ENCODE results near the gene ABCG5.

- TF ChIP-seq, protein P1, sequence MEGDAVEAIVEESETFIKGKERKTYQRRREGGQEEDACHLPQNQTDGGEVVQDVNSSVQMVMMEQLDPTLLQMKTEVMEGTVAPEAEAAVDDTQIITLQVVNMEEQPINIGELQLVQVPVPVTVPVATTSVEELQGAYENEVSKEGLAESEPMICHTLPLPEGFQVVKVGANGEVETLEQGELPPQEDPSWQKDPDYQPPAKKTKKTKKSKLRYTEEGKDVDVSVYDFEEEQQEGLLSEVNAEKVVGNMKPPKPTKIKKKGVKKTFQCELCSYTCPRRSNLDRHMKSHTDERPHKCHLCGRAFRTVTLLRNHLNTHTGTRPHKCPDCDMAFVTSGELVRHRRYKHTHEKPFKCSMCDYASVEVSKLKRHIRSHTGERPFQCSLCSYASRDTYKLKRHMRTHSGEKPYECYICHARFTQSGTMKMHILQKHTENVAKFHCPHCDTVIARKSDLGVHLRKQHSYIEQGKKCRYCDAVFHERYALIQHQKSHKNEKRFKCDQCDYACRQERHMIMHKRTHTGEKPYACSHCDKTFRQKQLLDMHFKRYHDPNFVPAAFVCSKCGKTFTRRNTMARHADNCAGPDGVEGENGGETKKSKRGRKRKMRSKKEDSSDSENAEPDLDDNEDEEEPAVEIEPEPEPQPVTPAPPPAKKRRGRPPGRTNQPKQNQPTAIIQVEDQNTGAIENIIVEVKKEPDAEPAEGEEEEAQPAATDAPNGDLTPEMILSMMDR (IDR thresholded peaks at IDR 0.05; ENCODE audit: low read length): no peak
- TF ChIP-seq EZH2 (IDR thresholded peaks at IDR 0.05; ENCODE audit: borderline replicate concordance, low read length): no peak
Observed at GRCh38 chr2:43854671-43855070, 16.0 kb upstream of the ABCG5 start.
